ENCODE results near the gene OTUB1.

Gene OTUB1

DNA sequence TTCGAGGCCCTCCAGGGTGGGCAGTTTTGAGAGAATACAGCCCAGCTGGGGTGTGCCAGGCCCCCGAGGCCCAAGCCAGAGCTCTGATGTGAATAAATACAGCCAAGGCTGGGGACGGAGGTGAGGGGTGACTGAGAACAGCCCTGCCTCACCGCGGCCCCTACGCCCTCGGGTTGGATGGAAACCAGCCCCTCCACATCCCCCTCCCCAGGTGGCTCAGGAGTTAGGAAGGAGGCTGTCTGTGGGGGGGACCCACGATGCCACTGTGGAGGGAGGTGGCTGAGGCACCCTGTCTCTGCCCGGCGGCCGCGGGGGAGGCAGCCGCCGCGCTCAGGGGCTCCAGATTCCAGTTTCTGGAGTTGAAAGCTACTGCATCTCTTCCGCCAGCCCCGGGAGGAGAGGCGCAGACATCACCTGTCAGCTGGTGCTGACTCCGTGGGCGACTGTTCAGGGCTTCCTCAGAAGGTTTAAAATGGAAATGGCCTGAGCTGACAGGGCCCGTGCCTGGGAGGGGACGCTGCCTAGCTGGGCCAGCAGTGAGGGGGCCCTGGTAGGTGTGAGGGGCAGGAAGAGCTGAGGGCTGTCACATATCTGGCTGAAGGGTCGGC, 50.9 kb downstream of the OTUB1 start:
- Histone ChIP-seq H3K9me2 (replicated peaks; ENCODE audit: insufficient read depth, low read length) (no peaks in the 10 kb centered on the region), H3K79me2 (ENCODE audit: low read length) (no peaks in the 10 kb centered on the region), H3K4me2 (ENCODE audit: low read depth, low read length) (no peak overlapping the region), H3K36me3 (replicated peaks; ENCODE audit: insufficient read depth, low read length) (no peaks in the 10 kb centered on the region), H3K9ac (ENCODE audit: low read length) (no peak overlapping the region), H2AFZ (ENCODE audit: low read length) (no peak overlapping the region), H3K4me1 (ENCODE audit: low read length) (no peaks in the 10 kb centered on the region), H3K27ac (ENCODE audit: low read length) (no peak overlapping the region), H3F3A (ENCODE audit: insufficient read depth, low read length) (no peaks in the 10 kb centered on the region), H3K27me3 (replicated peaks; ENCODE audit: insufficient read depth, low read length) (peaks cover 21% of the 10 kb centered on the region), H3K9me3 (replicated peaks; ENCODE audit: insufficient read depth, low read length) (no peaks in the 10 kb centered on the region), H4K20me1 (ENCODE audit: insufficient read depth, low read length) (no peaks in the 10 kb centered on the region), H3K4me3 (ENCODE audit: low read length) (no peak overlapping the region)
- no peak for TF ChIP-seq EZH2phosphoT487 (IDR thresholded peaks at IDR 0.05; ENCODE audit: low read length)
- no peak for TF ChIP-seq EZH2 (optimal IDR thresholded peaks at IDR 0.05; ENCODE audit: low read depth, low read length)
- TF ChIP-seq, protein P1, sequence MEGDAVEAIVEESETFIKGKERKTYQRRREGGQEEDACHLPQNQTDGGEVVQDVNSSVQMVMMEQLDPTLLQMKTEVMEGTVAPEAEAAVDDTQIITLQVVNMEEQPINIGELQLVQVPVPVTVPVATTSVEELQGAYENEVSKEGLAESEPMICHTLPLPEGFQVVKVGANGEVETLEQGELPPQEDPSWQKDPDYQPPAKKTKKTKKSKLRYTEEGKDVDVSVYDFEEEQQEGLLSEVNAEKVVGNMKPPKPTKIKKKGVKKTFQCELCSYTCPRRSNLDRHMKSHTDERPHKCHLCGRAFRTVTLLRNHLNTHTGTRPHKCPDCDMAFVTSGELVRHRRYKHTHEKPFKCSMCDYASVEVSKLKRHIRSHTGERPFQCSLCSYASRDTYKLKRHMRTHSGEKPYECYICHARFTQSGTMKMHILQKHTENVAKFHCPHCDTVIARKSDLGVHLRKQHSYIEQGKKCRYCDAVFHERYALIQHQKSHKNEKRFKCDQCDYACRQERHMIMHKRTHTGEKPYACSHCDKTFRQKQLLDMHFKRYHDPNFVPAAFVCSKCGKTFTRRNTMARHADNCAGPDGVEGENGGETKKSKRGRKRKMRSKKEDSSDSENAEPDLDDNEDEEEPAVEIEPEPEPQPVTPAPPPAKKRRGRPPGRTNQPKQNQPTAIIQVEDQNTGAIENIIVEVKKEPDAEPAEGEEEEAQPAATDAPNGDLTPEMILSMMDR (IDR thresholded peaks at IDR 0.05; ENCODE audit: low read length): no peak
- DNase-seq: no peak

DNA sequence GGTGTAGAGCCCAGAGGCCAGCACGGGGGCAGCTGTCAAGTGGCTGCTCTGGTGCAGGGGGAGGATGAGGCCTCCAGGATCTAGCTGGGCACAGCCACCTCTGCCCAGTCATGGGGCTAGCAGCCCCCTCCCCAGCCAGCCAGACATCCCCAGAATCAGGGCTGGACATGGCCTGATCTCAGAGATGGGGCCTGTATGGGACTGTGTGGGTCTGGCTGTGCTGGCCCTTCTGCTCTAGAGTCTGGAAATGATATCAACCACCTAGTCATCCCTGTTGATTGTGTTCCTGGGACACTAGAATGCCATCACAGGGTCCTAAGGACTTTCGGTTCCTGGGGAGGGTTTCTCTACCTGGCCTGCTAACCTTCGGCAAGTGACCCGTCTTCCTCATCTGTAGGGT, 52.3 kb downstream of the OTUB1 start:
- DNase-seq: no peak
- TF ChIP-seq, protein P1 (IDR thresholded peaks at IDR 0.05; ENCODE audit: low read length): no peak
- TF ChIP-seq EZH2 (optimal IDR thresholded peaks at IDR 0.05; ENCODE audit: low read depth, low read length): no peak
- Histone ChIP-seq H3K9me2 (replicated peaks; ENCODE audit: insufficient read depth, low read length) (no peaks in the 10 kb centered on the region), H3K9me3 (replicated peaks; ENCODE audit: insufficient read depth, low read length) (no peaks in the 10 kb centered on the region), H3K27ac (ENCODE audit: low read length) (no peak overlapping the region), H2AFZ (ENCODE audit: low read length) (no peak overlapping the region), H3K36me3 (replicated peaks; ENCODE audit: insufficient read depth, low read length) (no peaks in the 10 kb centered on the region), H3F3A (ENCODE audit: insufficient read depth, low read length) (no peaks in the 10 kb centered on the region), H3K27me3 (replicated peaks; ENCODE audit: insufficient read depth, low read length) (peaks cover 21% of the 10 kb centered on the region), H3K9ac (ENCODE audit: low read length) (no peak overlapping the region), H3K79me2 (ENCODE audit: low read length) (no peaks in the 10 kb centered on the region), H3K4me2 (ENCODE audit: low read depth, low read length) (no peak overlapping the region), H3K4me3 (ENCODE audit: low read length) (no peak overlapping the region), H4K20me1 (ENCODE audit: insufficient read depth, low read length) (no peaks in the 10 kb centered on the region), H3K4me1 (ENCODE audit: low read length) (no peaks in the 10 kb centered on the region)

DNA sequence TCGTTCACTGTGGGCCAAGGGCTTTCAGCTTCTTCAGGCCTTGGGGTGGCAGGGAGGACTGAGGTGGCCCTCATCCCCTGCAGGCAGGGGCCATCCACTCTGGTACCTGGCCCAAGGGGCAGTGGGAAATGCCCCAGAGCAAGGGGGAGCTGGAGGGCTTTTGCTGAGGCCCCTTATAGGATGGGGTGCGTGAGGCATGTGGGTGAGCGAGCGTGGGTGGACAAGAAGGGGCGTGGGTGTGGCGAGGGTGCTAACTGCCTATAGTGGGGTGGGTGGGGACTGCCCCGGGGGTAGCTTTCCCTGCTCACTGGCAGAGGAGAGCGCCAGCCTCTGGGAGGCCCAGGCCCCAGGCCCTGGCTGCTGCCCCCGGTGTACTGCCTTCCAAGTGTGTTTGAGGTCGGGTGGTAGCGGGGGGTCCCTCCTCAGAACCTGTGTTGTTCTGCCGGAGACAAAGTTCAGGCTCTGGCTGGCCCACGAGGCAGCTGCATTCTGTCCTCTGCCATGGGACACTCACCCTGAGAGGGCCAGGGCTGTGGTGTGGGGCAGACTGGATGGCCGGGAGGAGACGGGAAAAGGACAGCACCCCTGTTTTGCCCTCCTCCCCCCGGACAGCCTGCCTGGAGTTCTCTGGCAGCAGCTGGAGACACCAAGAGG, 52.9 kb downstream of the OTUB1 start:
- H3K79me2 ChIP-seq (ENCODE audit: low read length): no peaks in the 10 kb centered on the region
- peaks cover 21% of the 10 kb centered on the region for H3K27me3 ChIP-seq (replicated peaks; ENCODE audit: insufficient read depth, low read length)
- no peaks in the 10 kb centered on the region for H3F3A ChIP-seq (ENCODE audit: insufficient read depth, low read length)
- H3K9me2 ChIP-seq (replicated peaks; ENCODE audit: insufficient read depth, low read length): no peaks in the 10 kb centered on the region
- H3K27ac ChIP-seq (ENCODE audit: low read length): no peak overlapping the region
- H3K4me1 ChIP-seq (ENCODE audit: low read length): no peaks in the 10 kb centered on the region
- H3K9me3 ChIP-seq (replicated peaks; ENCODE audit: insufficient read depth, low read length): no peaks in the 10 kb centered on the region
- H3K4me2 ChIP-seq (ENCODE audit: low read depth, low read length): no peak overlapping the region
- H3K4me3 ChIP-seq (ENCODE audit: low read length): no peak overlapping the region
- TF ChIP-seq, protein P1 (IDR thresholded peaks at IDR 0.05; ENCODE audit: low read length): no peak
- TF ChIP-seq EZH2phosphoT487 (IDR thresholded peaks at IDR 0.05; ENCODE audit: low read length) (no peak), EZH2 (optimal IDR thresholded peaks at IDR 0.05; ENCODE audit: low read depth, low read length) (no peak)
- H4K20me1 ChIP-seq (ENCODE audit: insufficient read depth, low read length): no peaks in the 10 kb centered on the region
- no peak overlapping the region for H2AFZ ChIP-seq (ENCODE audit: low read length)
- no peaks in the 10 kb centered on the region for H3K36me3 ChIP-seq (replicated peaks; ENCODE audit: insufficient read depth, low read length)
- H3K9ac ChIP-seq (ENCODE audit: low read length): no peak overlapping the region
- no peak for DNase-seq
